Measurements from ENCODE around the gene GPSM1.

GRCh38 chr9:136391737-136392537, 64.6 kb downstream of the GPSM1 start:
- TF ChIP-seq CTCF (IDR thresholded peaks at IDR 0.05) (no peak), OVOL2 (CRISPR knock-in tag; IDR thresholded peaks at IDR 0.05; ENCODE audit: borderline replicate concordance) (no peak), ZNF281 (CRISPR knock-in tag; IDR thresholded peaks at IDR 0.05) (no peak), ATF3 (CRISPR knock-in tag; conservative IDR thresholded peaks at IDR 0.05) (no peak), MAX (CRISPR knock-in tag; IDR thresholded peaks at IDR 0.05) (no peak), E2F4 (CRISPR knock-in tag; IDR thresholded peaks at IDR 0.05; ENCODE audit: borderline replicate concordance, low read depth) (no peak)

All from WTC11 (cell line).